H1 (cell line): ENCODE data around the gene FUT2.

Experiments used
- CHD1 ChIP-seq: IDR thresholded peaks from 2 replicates; pipeline ENCODE4 v1.6.1; 2012; ENCODE audit warnings: low read depth, low read length, improper control_type of control experiment
- CTCF ChIP-seq, 3 experiments: IDR thresholded peaks; 1 replicate in 2 of 3; 2 replicates in 1 of 3; pipeline versions ENCODE4 v1.5.1 to v1.6.1; 2011; ENCODE audit warnings: low read length in 3 of 3, mild to moderate bottlenecking in 3 of 3, inconsistent platforms in 2 of 3, low read depth in 1 of 3, moderate library complexity in 1 of 3; ENCODE audit not compliant: insufficient read depth in 1 of 3; ENCODE audit errors: control extremely low read depth in 1 of 3
- EGR1 ChIP-seq: IDR thresholded peaks from 2 replicates; pipeline ENCODE4 v1.6.1; 2011; ENCODE audit warnings: low read depth, low read length, borderline replicate concordance
- EZH2 ChIP-seq: fragments of 200-600 bp; sonication (generic); IDR thresholded peaks from 2 replicates; pipeline ENCODE4 v1.7.1; 2012; ENCODE audit warnings: low read depth, mild to moderate bottlenecking, moderate library complexity, low read length, inconsistent platforms; ENCODE audit not compliant: severe bottlenecking
- GABPA ChIP-seq: IDR thresholded peaks from 2 replicates; pipeline ENCODE4 v1.6.1; 2011; ENCODE audit warnings: mild to moderate bottlenecking, low read length, moderate library complexity, borderline replicate concordance; ENCODE audit not compliant: insufficient read depth
- JUND ChIP-seq: IDR thresholded peaks from 2 replicates; pipeline ENCODE4 v1.6.1; 2011; ENCODE audit warnings: mild to moderate bottlenecking, improper control_type of control experiment, low read length
- MAFK ChIP-seq: IDR thresholded peaks from 2 replicates; pipeline ENCODE4 v1.6.1; 2012; ENCODE audit warnings: low read depth, mild to moderate bottlenecking, improper control_type of control experiment, low read length
- POLR2AphosphoS5 ChIP-seq: IDR thresholded peaks from 2 replicates; pipeline ENCODE4 v1.6.1; 2011; ENCODE audit warnings: low read depth, low read length
- POU5F1 ChIP-seq: IDR thresholded peaks from 2 replicates; pipeline ENCODE4 v1.6.1; 2011; ENCODE audit warnings: low read depth, mild to moderate bottlenecking, low read length, moderate library complexity
- RBBP5 ChIP-seq: IDR thresholded peaks from 2 replicates; pipeline ENCODE4 v1.7.1; 2012; ENCODE audit warnings: low read depth, mild to moderate bottlenecking, inconsistent platforms, low read length, moderate library complexity, borderline replicate concordance
- TBP ChIP-seq: IDR thresholded peaks from 2 replicates; pipeline ENCODE4 v1.6.1; 2011; ENCODE audit warnings: low read depth, low read length, improper control_type of control experiment
- USF2 ChIP-seq: IDR thresholded peaks from 2 replicates; pipeline ENCODE4 v1.6.1; 2011; ENCODE audit warnings: low read length, improper control_type of control experiment

- TF ChIP-seq CHD1 (no peak), JUND (no peak), POU5F1 (no peak), EZH2 (no peak), TBP (no peak), CTCF (IDR thresholded peaks at IDR 0.05; ENCODE audit: control extremely low read depth in 1 of 3, insufficient read depth in 1 of 3, low read depth in 1 of 3, low read length in 3 of 3) (no peak), POLR2AphosphoS5 (no peak), RBBP5 (no peak), MAFK (no peak), EGR1 (no peak), USF2 (no peak), GABPA (no peak)
Observed at GRCh38 chr19:48731452-48731851, 35.7 kb downstream of the FUT2 start.
